Measurements from ENCODE around the gene FAM107B. TPM values are rescaled to one million over a fixed set of nuclear protein-coding genes. Genes with fewer than 3 reads are reported as not detected.

FAM107B gene
- total and polyA plus RNA-seq, 2 of the 4 experiments (the other 2 are of a cell fraction): 26.4 to 27.1 TPM

DNA sequence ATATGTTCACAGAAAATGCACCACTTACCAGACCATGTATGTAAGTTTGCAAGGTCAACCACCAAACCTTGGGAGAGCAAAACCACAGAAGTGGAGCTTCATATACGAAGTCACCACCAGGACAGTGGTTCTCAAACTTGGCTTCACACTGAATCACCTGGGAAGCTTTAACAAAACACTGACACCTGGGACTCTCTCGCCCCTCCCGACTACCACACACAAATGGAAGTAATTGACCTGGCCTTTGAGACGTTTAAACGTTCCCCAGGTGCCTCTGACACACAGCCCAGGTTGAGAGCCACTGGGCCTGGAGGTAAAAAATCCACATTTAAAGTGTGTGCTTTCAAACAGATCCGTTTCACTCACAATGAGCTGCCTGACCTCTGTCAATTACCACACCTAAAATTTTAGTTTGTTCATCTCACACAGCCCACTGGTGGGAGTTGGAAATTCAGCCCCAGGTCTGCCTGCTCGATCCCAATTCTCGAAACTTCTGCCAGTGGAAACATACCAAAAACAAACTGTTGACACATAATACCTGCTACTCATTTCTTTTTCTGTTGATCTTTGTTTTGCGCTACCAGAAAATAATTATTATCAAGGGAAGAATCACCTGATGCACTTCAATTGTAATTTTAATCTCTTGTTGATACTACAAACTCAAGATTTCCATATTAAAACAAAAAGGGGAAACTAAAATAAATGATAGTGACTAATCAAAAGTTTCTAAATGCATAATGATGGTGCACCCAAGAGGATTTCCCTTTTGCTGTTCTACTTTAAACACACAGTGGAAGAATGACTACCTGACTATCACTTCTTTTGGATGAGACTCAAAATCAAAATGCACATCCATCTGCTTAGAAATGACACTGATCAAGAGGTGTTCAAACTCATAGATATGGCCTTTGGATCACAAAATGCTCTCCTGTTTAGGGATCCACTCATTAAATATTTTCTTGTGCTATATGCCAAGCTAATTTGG lies 36.6 kb upstream of the FAM107B start:
- no peaks in the 10 kb centered on the region for H4K20me1 ChIP-seq (ENCODE audit: insufficient read depth, low read length)
- H4K91ac ChIP-seq (ENCODE audit: insufficient read depth, low read depth, low read length): no peak overlapping the region
- H3K4me3 ChIP-seq (ENCODE audit: insufficient read depth, low read depth, low read length): no peak overlapping the region
- no peak overlapping the region for H3K4ac ChIP-seq (ENCODE audit: low read depth, low read length)
- BruUV-seq (replicated peaks): no TSS peak
- ATAC-seq (ENCODE audit: low read depth): no peak
- ChIA-PET CTCF (interaction anchor here (0.6 kb wide), 2 partner anchors 14 to 29 kb away, joined by 3 to 4 read pairs; no protein-coding TSS in a partner anchor), POLR2A (ENCODE audit: unreplicated experiment) (no interaction called here)
- H2AK9ac ChIP-seq (replicated peaks; ENCODE audit: low read depth, low read length, poor library complexity): no peak overlapping the region
- H3K79me1 ChIP-seq (ENCODE audit: low read depth in 1 of 2, low read length in 2 of 2): no peaks in the 10 kb centered on the region
- H4K8ac ChIP-seq (ENCODE audit: low read depth in 2 of 2, low read length in 2 of 2): no peak overlapping the region
- no peak overlapping the region for H2BK120ac ChIP-seq (ENCODE audit: low read depth, low read length)
- no peak overlapping the region for H3K56ac ChIP-seq (ENCODE audit: extremely low read depth, insufficient read depth, low read length)
- no peak overlapping the region for H4K5ac ChIP-seq (ENCODE audit: low read depth, low read length)
- 60% methylated on average over 1 of the region's 9 CpGs; no CpG with 5 or more reads in 1 of the 2 experiments for WGBS, 2 experiments (ENCODE audit: extremely low coverage in 2 of 2, insufficient read length in 1 of 2)
- H2AK5ac ChIP-seq (ENCODE audit: low read depth, low read length): no peak overlapping the region
- H2BK20ac ChIP-seq (ENCODE audit: low read depth, low read length): no peak overlapping the region
- intact Hi-C loops (cut with micrococcal nuclease) (no loop called here), dilution Hi-C loops (cut with HindIII; ENCODE audit: low sequenced_read_pairs, unreplicated experiment) (no loop called here), in situ Hi-C loops (cut with MboI; ENCODE audit: low sequenced_read_pairs) (loop anchor here (25.0 kb wide), 1 partner anchor 624 kb away; no protein-coding TSS in a partner anchor)
- H3K9ac ChIP-seq (ENCODE audit: low read depth, low read length): no peak overlapping the region
- no peak overlapping the region for H2BK15ac ChIP-seq (ENCODE audit: low read depth, low read length)
- no peak overlapping the region for H3K27ac ChIP-seq (ENCODE audit: insufficient read depth, low read length)
- no peak for DNase-seq
- no peaks in the 10 kb centered on the region for H3K36me3 ChIP-seq (ENCODE audit: control insufficient read depth, insufficient read depth, low read length)
- H3K14ac ChIP-seq (replicated peaks; ENCODE audit: low read depth, low read length): no peak overlapping the region
- H3K23ac ChIP-seq (ENCODE audit: low read depth, low read length): no peak overlapping the region
- no peak overlapping the region for H3K18ac ChIP-seq (ENCODE audit: low read depth, low read length)
- H3K27me3 ChIP-seq (ENCODE audit: control insufficient read depth, insufficient read depth, low read length): peaks cover 2% of the 10 kb centered on the region; the same call in 1 of the 2 replicates
- no peak overlapping the region for H3K4me2 ChIP-seq (ENCODE audit: low read depth, low read length)
- no peaks in the 10 kb centered on the region for H3K4me1 ChIP-seq (ENCODE audit: control insufficient read depth, insufficient read depth, low read length)
- no peak overlapping the region for H2BK5ac ChIP-seq (ENCODE audit: low read depth, low read length, poor library complexity, severe bottlenecking)
- no peaks in the 10 kb centered on the region for H3K9me1 ChIP-seq (ENCODE audit: insufficient read depth, low read length)
- TF ChIP-seq RCOR1 (IDR thresholded peaks at IDR 0.05; ENCODE audit: insufficient replicate concordance, low read length): no peak
- no peak for TF ChIP-seq CHD1 (IDR thresholded peaks at IDR 0.05; ENCODE audit: low read depth, low read length)
- TF ChIP-seq NFE2L2 (IDR thresholded peaks at IDR 0.05; ENCODE audit: low read depth, low read length): no peak
- TF ChIP-seq RFX5 (IDR thresholded peaks at IDR 0.05; ENCODE audit: low read depth, low read length): no peak
- TF ChIP-seq, protein P1, sequence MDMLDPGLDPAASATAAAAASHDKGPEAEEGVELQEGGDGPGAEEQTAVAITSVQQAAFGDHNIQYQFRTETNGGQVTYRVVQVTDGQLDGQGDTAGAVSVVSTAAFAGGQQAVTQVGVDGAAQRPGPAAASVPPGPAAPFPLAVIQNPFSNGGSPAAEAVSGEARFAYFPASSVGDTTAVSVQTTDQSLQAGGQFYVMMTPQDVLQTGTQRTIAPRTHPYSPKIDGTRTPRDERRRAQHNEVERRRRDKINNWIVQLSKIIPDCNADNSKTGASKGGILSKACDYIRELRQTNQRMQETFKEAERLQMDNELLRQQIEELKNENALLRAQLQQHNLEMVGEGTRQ (IDR thresholded peaks at IDR 0.05; ENCODE audit: low read depth, low read length): no peak
- TF ChIP-seq MAFK (IDR thresholded peaks at IDR 0.05; ENCODE audit: low read depth, low read length): no peak
- no peak for TF ChIP-seq SMC3 (IDR thresholded peaks at IDR 0.05; ENCODE audit: low read depth, low read length)
- no peak for TF ChIP-seq RAD21 (IDR thresholded peaks at IDR 0.05; ENCODE audit: low read length)
- no peak for TF ChIP-seq POLR2A (IDR thresholded peaks at IDR 0.05; ENCODE audit: low read depth, low read length)
- no peaks in the 10 kb centered on the region for H3K9me3 ChIP-seq (ENCODE audit: control insufficient read depth, insufficient read depth, low read length)
- H2AFZ ChIP-seq (replicated peaks; ENCODE audit: low read length, poor library complexity): no peak overlapping the region

All from IMR-90 (cell line).